ENCODE results near the gene PRKACB. TPM values are rescaled to one million over a fixed set of nuclear protein-coding genes. Genes with fewer than 3 reads are reported as not detected.

Gene PRKACB
- total RNA-seq, 1 donor = 22.1 TPM

- DNase-seq (ENCODE audit: insufficient read length, low spot score, missing footprints) = no peak
- Histone ChIP-seq H3K36me3 (ENCODE audit: insufficient read depth, low read length) (no peaks in the 10 kb centered on the region), H3K27me3 (ENCODE audit: insufficient read depth, low read length) (no peaks in the 10 kb centered on the region), H3K4me1 (ENCODE audit: insufficient read depth, low read length) (no peaks in the 10 kb centered on the region), H4K20me1 (ENCODE audit: insufficient read depth, low read length) (no peaks in the 10 kb centered on the region), H3K4me2 (ENCODE audit: insufficient read depth, low read length) (no peak overlapping the region), H3K27ac (ENCODE audit: low read depth, low read length) (no peak overlapping the region), H3K9me3 (ENCODE audit: low read depth, low read length) (no peaks in the 10 kb centered on the region), H2AFZ (ENCODE audit: low read length) (no peak overlapping the region), H3K79me2 (ENCODE audit: insufficient read depth, low read length) (no peaks in the 10 kb centered on the region), H3K4me3 (ENCODE audit: insufficient read depth, low read length) (no peak overlapping the region)
- no peak for TF ChIP-seq CTCF (IDR thresholded peaks at IDR 0.05; ENCODE audit: extremely low read depth, low read depth, low read length)
Measured at GRCh38 chr1:84166797-84167196, 22.7 kb downstream of the PRKACB start.

- Histone ChIP-seq H2AFZ (ENCODE audit: low read length) (no peak overlapping the region), H3K9me3 (ENCODE audit: low read depth, low read length) (no peaks in the 10 kb centered on the region), H3K79me2 (ENCODE audit: insufficient read depth, low read length) (no peaks in the 10 kb centered on the region), H3K4me2 (ENCODE audit: insufficient read depth, low read length) (no peak overlapping the region), H3K27me3 (ENCODE audit: insufficient read depth, low read length) (no peaks in the 10 kb centered on the region), H4K20me1 (ENCODE audit: insufficient read depth, low read length) (no peaks in the 10 kb centered on the region), H3K4me1 (ENCODE audit: insufficient read depth, low read length) (no peaks in the 10 kb centered on the region), H3K36me3 (ENCODE audit: insufficient read depth, low read length) (no peaks in the 10 kb centered on the region), H3K27ac (ENCODE audit: low read depth, low read length) (no peak overlapping the region), H3K4me3 (ENCODE audit: insufficient read depth, low read length) (no peak overlapping the region)
- TF ChIP-seq CTCF (IDR thresholded peaks at IDR 0.05; ENCODE audit: extremely low read depth, low read depth, low read length) = no peak
- DNase-seq (ENCODE audit: insufficient read length, low spot score, missing footprints) = no peak
Measured at GRCh38 chr1:84168783-84169182, 24.7 kb downstream of the PRKACB start.

GRCh38 chr1:84170171-84170570 lies 26.1 kb downstream of the PRKACB start:
- Histone ChIP-seq H3K27ac (ENCODE audit: low read depth, low read length) (no peak overlapping the region), H3K4me3 (ENCODE audit: insufficient read depth, low read length) (no peak overlapping the region), H3K79me2 (ENCODE audit: insufficient read depth, low read length) (no peaks in the 10 kb centered on the region), H2AFZ (ENCODE audit: low read length) (no peak overlapping the region), H3K27me3 (ENCODE audit: insufficient read depth, low read length) (no peaks in the 10 kb centered on the region), H3K36me3 (ENCODE audit: insufficient read depth, low read length) (no peaks in the 10 kb centered on the region), H3K4me1 (ENCODE audit: insufficient read depth, low read length) (no peaks in the 10 kb centered on the region), H4K20me1 (ENCODE audit: insufficient read depth, low read length) (no peaks in the 10 kb centered on the region), H3K4me2 (ENCODE audit: insufficient read depth, low read length) (no peak overlapping the region), H3K9me3 (ENCODE audit: low read depth, low read length) (no peaks in the 10 kb centered on the region)
- TF ChIP-seq CTCF (IDR thresholded peaks at IDR 0.05; ENCODE audit: extremely low read depth, low read depth, low read length) = no peak
- DNase-seq (ENCODE audit: insufficient read length, low spot score, missing footprints) = no peak

- H3K36me3 ChIP-seq (ENCODE audit: insufficient read depth, low read length) = no peaks in the 10 kb centered on the region
- no peaks in the 10 kb centered on the region for H4K20me1 ChIP-seq (ENCODE audit: insufficient read depth, low read length)
- H3K9me3 ChIP-seq (ENCODE audit: low read depth, low read length) = no peaks in the 10 kb centered on the region
- H3K4me3 ChIP-seq (ENCODE audit: insufficient read depth, low read length) = no peak overlapping the region
- no peaks in the 10 kb centered on the region for H3K27me3 ChIP-seq (ENCODE audit: insufficient read depth, low read length)
- H3K4me1 ChIP-seq (ENCODE audit: insufficient read depth, low read length) = no peaks in the 10 kb centered on the region
- H3K4me2 ChIP-seq (ENCODE audit: insufficient read depth, low read length) = no peak overlapping the region
- H3K27ac ChIP-seq (ENCODE audit: low read depth, low read length) = no peak overlapping the region
- no peak for TF ChIP-seq CTCF (IDR thresholded peaks at IDR 0.05; ENCODE audit: extremely low read depth, low read depth, low read length)
- DNase-seq (ENCODE audit: insufficient read length, low spot score, missing footprints) = no peak
- no peaks in the 10 kb centered on the region for H3K79me2 ChIP-seq (ENCODE audit: insufficient read depth, low read length)
- no peak overlapping the region for H2AFZ ChIP-seq (ENCODE audit: low read length)
Measured at GRCh38 chr1:84171481-84171880, 27.4 kb downstream of the PRKACB start.
